ENCODE data around the gene NELL1. TPM values are rescaled to one million over a fixed set of nuclear protein-coding genes. Genes with fewer than 3 reads are reported as not detected.

The NELL1 gene
- total RNA-seq, 2 experiments from 2014 or later = not detected

GRCh38 chr11:21561581-21561980, 892.2 kb downstream of the NELL1 start:
- Mint-ChIP-seq H3K9me3 (peaks cover 3% of the 10 kb centered on the region), H3K4me1 (ENCODE audit: low read depth) (no peaks in the 10 kb centered on the region), H3K27me3 (no peaks in the 10 kb centered on the region), H3K27ac (no peak overlapping the region), H3K36me3 (ENCODE audit: low read depth) (no peaks in the 10 kb centered on the region), H3K4me3 (no peak overlapping the region)
- H3K27me3 ChIP-seq (ENCODE audit: control insufficient read depth in 1 of 2, insufficient read depth in 2 of 2, low read length in 2 of 2) = no peaks in the 10 kb centered on the region
- no peaks in the 10 kb centered on the region for H3K4me1 ChIP-seq (ENCODE audit: insufficient read depth, low read length)
- H3K4me3 ChIP-seq (ENCODE audit: low read length) = no peak overlapping the region
- no peaks in the 10 kb centered on the region for H3K36me3 ChIP-seq (ENCODE audit: insufficient read depth, low read length)
- ChIA-PET POLR2A (no interaction called here), CTCF (no interaction called here)
- no peaks in the 10 kb centered on the region for H3K9me3 ChIP-seq (ENCODE audit: control insufficient read depth in 1 of 2, insufficient read depth in 1 of 2, low read length in 2 of 2)
- H3K27ac ChIP-seq (ENCODE audit: low read depth in 1 of 2, low read length in 2 of 2) = no peak overlapping the region
- no peak for ATAC-seq (ENCODE audit: poor library complexity)
- no peak for DNase-seq
- intact Hi-C loops (cut with DNase I, micrococcal nuclease) = no loop called here
- TF ChIP-seq CTCF (IDR thresholded peaks at IDR 0.05) = no peak

GRCh38 chr11:21564095-21564494, 894.7 kb downstream of the NELL1 start:
- peaks cover 3% of the 10 kb centered on the region for H3K9me3 Mint-ChIP-seq
- CTCF ChIA-PET = no interaction called here

GRCh38 chr11:21564833-21565682, 895.7 kb downstream of the NELL1 start:
- TF ChIP-seq CTCF (IDR thresholded peaks at IDR 0.05) = no peak
- Mint-ChIP-seq H3K4me3 (no peak overlapping the region), H3K4me1 (ENCODE audit: low read depth) (no peaks in the 10 kb centered on the region), H3K9me3 (peaks cover 3% of the 10 kb centered on the region), H3K27me3 (no peaks in the 10 kb centered on the region), H3K27ac (no peak overlapping the region), H3K36me3 (ENCODE audit: low read depth) (no peaks in the 10 kb centered on the region)
- Histone ChIP-seq H3K9me3 (ENCODE audit: control insufficient read depth in 1 of 2, insufficient read depth in 1 of 2, low read length in 2 of 2) (no peaks in the 10 kb centered on the region), H3K4me1 (ENCODE audit: insufficient read depth, low read length) (no peaks in the 10 kb centered on the region), H3K36me3 (ENCODE audit: insufficient read depth, low read length) (no peaks in the 10 kb centered on the region), H3K27me3 (ENCODE audit: control insufficient read depth in 1 of 2, insufficient read depth in 2 of 2, low read length in 2 of 2) (no peaks in the 10 kb centered on the region), H3K27ac (ENCODE audit: low read depth in 1 of 2, low read length in 2 of 2) (no peak overlapping the region), H3K4me3 (ENCODE audit: low read length) (no peak overlapping the region)
- CTCF ChIA-PET = no interaction called here
- DNase-seq = no peak
- POLR2A ChIA-PET = no interaction called here
- no peak for ATAC-seq (ENCODE audit: poor library complexity)
- intact Hi-C loops (cut with DNase I, micrococcal nuclease) = no loop called here

More at GRCh38 chr11:21564095-21564494, 894.7 kb downstream of the NELL1 start:
- DNase-seq (no peak), ATAC-seq (ENCODE audit: poor library complexity) (no peak)
- Mint-ChIP-seq H3K27ac (no peak overlapping the region), H3K36me3 (ENCODE audit: low read depth) (no peaks in the 10 kb centered on the region), H3K27me3 (no peaks in the 10 kb centered on the region), H3K4me3 (no peak overlapping the region), H3K4me1 (ENCODE audit: low read depth) (no peaks in the 10 kb centered on the region)
- Histone ChIP-seq H3K27me3 (ENCODE audit: control insufficient read depth in 1 of 2, insufficient read depth in 2 of 2, low read length in 2 of 2) (no peaks in the 10 kb centered on the region), H3K27ac (ENCODE audit: low read depth in 1 of 2, low read length in 2 of 2) (no peak overlapping the region), H3K9me3 (ENCODE audit: control insufficient read depth in 1 of 2, insufficient read depth in 1 of 2, low read length in 2 of 2) (no peaks in the 10 kb centered on the region), H3K4me3 (ENCODE audit: low read length) (no peak overlapping the region), H3K4me1 (ENCODE audit: insufficient read depth, low read length) (no peaks in the 10 kb centered on the region), H3K36me3 (ENCODE audit: insufficient read depth, low read length) (no peaks in the 10 kb centered on the region)
- POLR2A ChIA-PET = no interaction called here
- no peak for TF ChIP-seq CTCF (IDR thresholded peaks at IDR 0.05)
- intact Hi-C loops (cut with DNase I, micrococcal nuclease) = no loop called here
